GM20431 (cell line): ENCODE results near the gene DCAF12L1.

Experiments
- in situ Hi-C: fragments of 300-500 bp; cut with MseI, MboI; formaldehyde crosslinking; loops from one replicate; pipeline ENCODE4 v1.15.0; 2020; ENCODE audit warnings: low sequenced_read_pairs; ENCODE audit not compliant: unreplicated experiment

DCAF12L1 gene

GRCh38 chrX:126552313-126553022 is at the start of gene DCAF12L1:
TSS of gene DCAF12L1 (minus strand) at chrX:126552814. CDS start at chrX:126552608, 206 bp downstream.
- in situ Hi-C loops, result no loop called here

GRCh38 chrX:126580877-126581276 is 28.3 kb upstream of the DCAF12L1 start:
- in situ Hi-C loops, result no loop called here

GRCh38 chrX:126575911-126576310 is 23.3 kb upstream of the DCAF12L1 start:
- in situ Hi-C loops, result no loop called here

- in situ Hi-C loops, result no loop called here
Measured at GRCh38 chrX:126557151-126557550, 4.5 kb upstream of the DCAF12L1 start.

- in situ Hi-C loops, result no loop called here
Measured at GRCh38 chrX:126551725-126552312, 795 bp downstream of the DCAF12L1 start.

- in situ Hi-C loops, result no loop called here
Measured at GRCh38 chrX:126551306-126551705, 1.3 kb downstream of the DCAF12L1 start.

GRCh38 chrX:126550816-126551215 is 1.8 kb downstream of the DCAF12L1 start:
- in situ Hi-C loops, result no loop called here

- in situ Hi-C loops, result no loop called here
Measured at GRCh38 chrX:126509923-126510322, 42.7 kb downstream of the DCAF12L1 start.
